GM12892 (cell line): ENCODE data around the gene GAS7.

Experiments used
- DNase-seq: peaks from one replicate; pipeline ENCODE4 v3.0.0; 2011; ENCODE audit not compliant: insufficient read length
- FAIRE-seq: peaks from 2 replicates; lab custom pipeline; 2011; peaks lifted over from hg19 to GRCh38; lab: Jason Lieb, UNC
- POLR2A ChIP-seq: IDR thresholded peaks from 2 replicates; pipeline ENCODE4 v1.6.1; 2011; ENCODE audit warnings: low read depth, low read length, control low read depth
- POLR2AphosphoS5 ChIP-seq: IDR thresholded peaks from 2 replicates; pipeline ENCODE4 v1.6.1; 2011; ENCODE audit warnings: low read depth, low read length, control low read depth
- TAF1 ChIP-seq: IDR thresholded peaks from 2 replicates; pipeline ENCODE4 v1.6.1; 2011; ENCODE audit warnings: low read depth, mild to moderate bottlenecking, control low read depth, low read length, borderline replicate concordance

Gene GAS7

DNA sequence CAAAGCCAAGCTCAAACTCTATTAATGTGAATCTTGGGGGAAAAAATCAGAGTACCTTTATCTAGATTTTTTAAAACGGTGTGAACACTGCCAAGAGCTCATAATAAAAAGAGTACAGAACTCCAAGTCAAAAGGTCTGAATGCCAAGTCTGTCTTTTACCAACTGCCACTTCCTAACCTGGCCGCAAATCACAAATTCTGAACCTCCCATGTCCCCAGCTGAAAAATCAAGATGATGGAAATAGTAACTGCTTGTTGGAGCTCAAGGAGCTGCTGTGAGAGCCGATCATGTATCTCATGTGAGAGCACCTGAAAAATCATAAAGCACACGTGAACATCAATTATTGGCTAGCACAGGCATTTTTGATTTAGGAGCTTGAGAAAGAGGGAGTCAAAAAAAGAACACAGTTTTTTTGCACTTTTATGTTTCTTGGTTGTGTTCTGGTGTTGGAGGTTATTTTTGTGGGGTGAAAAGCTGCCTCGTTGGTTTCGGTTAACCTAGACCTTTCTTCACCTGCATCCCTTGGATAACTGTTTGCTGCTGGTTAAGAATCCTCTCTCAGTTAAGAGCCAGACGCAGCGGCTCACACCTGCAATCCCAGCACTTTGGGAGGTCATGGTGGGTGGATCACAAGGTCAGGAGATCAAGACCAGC, 50.5 kb downstream of the GAS7 start:
- peak; percentile 24 for FAIRE-seq
- TF ChIP-seq TAF1 (no peak), POLR2A (no peak), POLR2AphosphoS5 (no peak)
- no peak for DNase-seq

- FAIRE-seq (no peak), DNase-seq (no peak)
- TF ChIP-seq TAF1: no peak
- TF ChIP-seq POLR2AphosphoS5: no peak
- no peak for TF ChIP-seq POLR2A
These were observed 51.4 kb downstream of the GAS7 start for GRCh38 chr17:10147040-10147439.

DNA sequence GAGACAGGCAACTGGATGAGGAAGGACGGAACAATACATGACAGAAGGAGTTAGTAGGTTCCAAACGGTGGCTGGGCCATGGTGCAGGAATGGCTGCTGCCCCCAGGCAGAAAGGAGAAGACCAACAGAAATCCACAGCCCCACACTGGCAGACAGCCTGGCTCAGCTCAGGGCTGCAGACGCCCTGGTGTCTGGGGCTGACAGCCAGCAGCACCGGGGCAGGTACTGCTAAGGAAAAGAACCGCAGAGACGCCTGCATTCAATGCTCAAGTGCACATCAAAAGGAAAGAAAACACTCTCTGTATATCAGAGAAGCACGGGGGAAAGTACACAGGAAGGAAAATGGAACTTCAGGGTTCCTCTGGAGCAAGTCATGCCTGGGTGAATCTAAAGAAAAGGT, 53.4 kb downstream of the GAS7 start:
- DNase-seq: no peak
- no peak for TF ChIP-seq TAF1
- no peak for TF ChIP-seq POLR2A
- no peak for TF ChIP-seq POLR2AphosphoS5
- no peak for FAIRE-seq

DNA sequence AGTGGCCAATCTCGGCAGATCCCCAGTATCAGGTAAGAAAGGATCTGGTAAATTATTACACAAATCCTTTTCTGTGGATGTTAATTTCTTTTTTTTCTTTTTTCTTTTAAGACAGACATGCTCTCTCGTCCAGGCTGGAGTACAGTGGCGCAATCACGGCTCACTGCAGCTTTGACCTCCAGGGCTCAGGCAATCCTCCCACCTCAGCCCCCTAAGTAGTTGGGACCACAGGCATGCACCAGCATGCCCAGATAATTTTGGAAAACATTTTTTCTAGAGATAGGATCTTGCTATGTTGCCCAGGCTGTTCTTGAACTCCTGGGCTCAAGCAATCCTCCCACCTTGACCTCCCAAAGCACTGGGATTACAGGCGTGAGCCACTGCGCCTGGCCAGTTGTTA, 54.0 kb downstream of the GAS7 start:
- no peak for TF ChIP-seq POLR2AphosphoS5
- DNase-seq: no peak
- no peak for FAIRE-seq

DNA sequence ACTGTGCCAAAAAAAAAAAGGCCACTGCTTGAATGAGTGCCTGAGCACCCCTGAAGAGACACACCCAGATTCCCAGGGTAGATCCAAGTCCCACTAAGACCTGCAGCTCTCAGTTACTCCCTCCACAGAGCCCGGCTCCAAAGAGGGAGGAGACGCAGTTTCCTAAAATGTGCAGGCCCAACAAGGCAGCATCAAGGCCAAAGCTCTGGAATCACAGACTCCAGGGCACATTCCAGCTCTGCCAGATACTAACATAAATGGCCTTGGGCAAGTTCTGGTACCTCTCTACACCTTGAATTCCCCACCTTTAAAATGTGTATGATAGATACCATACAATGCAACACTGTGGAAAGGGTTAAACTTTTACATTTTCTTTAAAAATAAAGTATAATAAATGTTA, 57.0 kb downstream of the GAS7 start:
- FAIRE-seq: no peak
- no peak for DNase-seq
- TF ChIP-seq TAF1: no peak
- no peak for TF ChIP-seq POLR2AphosphoS5
- TF ChIP-seq POLR2A: no peak

GRCh38 chr17:10139577-10139976, 58.8 kb downstream of the GAS7 start:
- FAIRE-seq (no peak), DNase-seq (no peak)
- no peak for TF ChIP-seq TAF1
- no peak for TF ChIP-seq POLR2AphosphoS5
- no peak for TF ChIP-seq POLR2A

- TF ChIP-seq POLR2A (no peak), TAF1 (no peak), POLR2AphosphoS5 (no peak)
- FAIRE-seq (no peak), DNase-seq (no peak)
These were observed 62.0 kb downstream of the GAS7 start for GRCh38 chr17:10136258-10136981.

DNA sequence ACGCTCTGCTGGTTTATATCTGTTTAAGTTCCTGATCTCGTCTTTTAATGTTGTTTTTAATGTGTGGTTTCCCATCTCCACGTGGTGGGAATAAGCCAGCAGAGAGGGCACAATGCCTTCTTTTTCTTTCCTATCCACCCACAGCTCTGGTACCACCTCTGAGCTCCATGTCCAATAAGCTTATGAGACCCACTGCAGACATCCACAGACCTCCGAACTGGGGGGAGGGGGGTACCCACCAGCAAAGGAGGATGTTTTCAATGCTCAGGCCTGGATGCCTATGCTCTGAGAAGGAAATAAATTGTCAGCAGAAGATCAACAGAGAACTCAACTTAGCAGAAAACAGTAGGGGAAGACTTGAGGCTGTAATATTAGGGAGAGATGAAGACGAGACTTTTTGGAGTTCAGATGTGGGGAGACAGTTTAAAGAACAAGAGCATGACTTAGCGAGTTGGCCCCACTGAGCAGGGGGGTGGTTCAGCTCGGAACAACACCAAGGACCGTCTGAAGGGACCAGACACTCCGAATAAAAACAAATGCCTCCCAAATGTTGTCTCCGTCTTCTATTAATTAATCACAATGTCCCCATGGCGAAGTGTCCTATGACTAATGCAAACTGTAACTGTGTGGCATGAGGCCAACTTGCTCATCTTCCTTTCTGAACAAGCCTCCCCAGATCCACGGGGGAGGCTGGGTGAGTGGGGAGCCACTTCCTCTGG, 62.7 kb downstream of the GAS7 start:
- FAIRE-seq (no peak), DNase-seq (no peak)
- TF ChIP-seq TAF1: no peak
- no peak for TF ChIP-seq POLR2AphosphoS5
- no peak for TF ChIP-seq POLR2A

DNA sequence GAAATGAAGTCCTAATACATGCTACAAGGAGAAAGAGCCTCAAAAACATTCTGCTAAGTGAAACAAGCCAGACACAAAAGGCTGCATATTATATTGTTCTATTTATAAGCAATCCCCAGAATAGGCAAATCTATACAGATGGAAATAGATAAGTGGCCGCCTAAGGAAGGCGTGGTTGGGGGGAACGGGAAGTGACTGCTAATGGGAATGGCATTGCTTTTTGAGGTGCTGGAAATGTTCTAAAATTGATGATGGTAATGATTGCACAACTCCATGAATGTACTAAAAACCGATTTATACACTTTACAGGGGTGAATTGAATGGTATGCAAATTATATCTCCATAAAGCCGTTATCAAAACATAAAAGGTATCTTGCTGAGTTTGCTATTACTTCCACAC, 67.7 kb downstream of the GAS7 start:
- FAIRE-seq (no peak), DNase-seq (no peak)
- TF ChIP-seq TAF1 (no peak), POLR2A (no peak), POLR2AphosphoS5 (no peak)

DNA sequence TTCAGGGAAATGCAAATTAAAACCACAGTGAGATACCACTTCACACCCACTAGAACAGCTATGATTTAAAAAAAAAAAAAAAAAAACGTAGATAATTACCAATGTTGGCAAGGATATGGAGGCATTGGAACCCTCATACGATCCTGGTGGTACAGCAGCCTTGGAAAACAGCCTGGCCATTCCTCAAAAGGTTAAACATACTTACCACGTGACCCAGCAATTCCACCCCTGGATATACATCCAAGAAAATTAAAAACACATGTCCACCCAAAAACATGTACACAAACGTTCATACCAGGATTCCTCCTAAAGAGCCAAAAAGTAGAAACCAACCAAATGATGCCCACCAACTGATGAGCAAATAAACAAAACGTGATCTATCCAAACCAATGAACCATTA, 68.1 kb downstream of the GAS7 start:
- DNase-seq (no peak), FAIRE-seq (no peak)
- TF ChIP-seq POLR2A (no peak), TAF1 (no peak), POLR2AphosphoS5 (no peak)

DNA sequence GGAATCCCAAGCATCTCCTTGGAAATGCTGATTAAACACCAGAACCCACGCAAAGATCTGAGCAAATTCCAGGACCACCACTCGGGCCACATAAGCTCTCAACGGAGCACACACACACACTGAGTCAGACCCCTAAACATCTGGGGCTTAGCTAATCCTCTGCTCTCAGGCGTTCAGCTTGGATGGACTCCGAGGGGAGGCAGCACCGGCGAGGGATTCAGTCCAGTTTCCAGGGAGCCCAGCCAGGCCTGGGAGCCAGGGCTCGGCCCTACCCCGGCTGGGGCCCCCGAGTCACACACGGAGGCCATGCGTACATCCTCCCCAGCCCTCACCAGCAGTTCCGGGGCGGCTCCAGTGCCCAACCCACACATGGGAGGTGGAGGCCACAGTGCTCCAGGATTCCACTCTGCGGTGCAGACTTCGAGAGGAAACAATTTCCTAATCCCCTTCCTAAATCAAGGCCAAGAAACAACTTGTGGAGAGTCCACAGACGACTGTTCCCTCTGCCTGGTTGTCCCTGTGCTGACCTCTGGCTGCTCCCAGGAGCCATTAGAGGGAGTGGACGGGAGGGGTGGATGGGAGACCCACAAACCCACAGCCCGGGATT, 70.5 kb downstream of the GAS7 start:
- FAIRE-seq (no peak), DNase-seq (no peak)

More for the DNA sequence above, 70.5 kb downstream of the GAS7 start:
- no peak for TF ChIP-seq TAF1
- TF ChIP-seq POLR2A: no peak
